SK-N-SH (cell line): ENCODE measurements around the gene SLC8B1.

Experiments
- CHD2 ChIP-seq: fragments of 150-350 bp; IDR thresholded peaks from 2 replicates; pipeline ENCODE4 v1.6.1; 2018; ENCODE audit warnings: low read length; ENCODE audit not compliant: partially characterized antibody
- ELF1 ChIP-seq: IDR thresholded peaks from 2 replicates; pipeline ENCODE4 v1.4.0; 2012
- FOXM1 ChIP-seq: IDR thresholded peaks from 2 replicates; pipeline ENCODE4 v1.4.0; 2012; ENCODE audit warnings: low read depth, mild to moderate bottlenecking
- GABPA ChIP-seq: IDR thresholded peaks from 2 replicates; pipeline ENCODE4 v1.4.0; 2012; ENCODE audit warnings: low read depth, mild to moderate bottlenecking
- MXI1 ChIP-seq: IDR thresholded peaks from 2 replicates; pipeline ENCODE4 v1.6.1; 2012; ENCODE audit warnings: mild to moderate bottlenecking, low read depth, low read length, improper control_type of control experiment
- POLR2AphosphoS5 ChIP-seq: IDR thresholded peaks from 2 replicates; pipeline ENCODE4 v1.6.1; 2012; ENCODE audit warnings: low read depth, low read length
- RXRA ChIP-seq: IDR thresholded peaks from 2 replicates; pipeline ENCODE4 v1.4.0; 2012; ENCODE audit warnings: low read depth, mild to moderate bottlenecking, borderline replicate concordance
- TAF1 ChIP-seq: IDR thresholded peaks from 2 replicates; pipeline ENCODE4 v1.6.1; 2012; ENCODE audit warnings: low read depth, mild to moderate bottlenecking, low read length, moderate library complexity, borderline replicate concordance
- TF ChIP-seq, protein P1 (sequence below): fragments of 200-600 bp; sonication (generic); IDR thresholded peaks from 2 replicates; pipeline ENCODE4 v1.6.1; 2017; ENCODE audit warnings: antibody characterized with exemption, mild to moderate bottlenecking, moderate library complexity

DNA sequence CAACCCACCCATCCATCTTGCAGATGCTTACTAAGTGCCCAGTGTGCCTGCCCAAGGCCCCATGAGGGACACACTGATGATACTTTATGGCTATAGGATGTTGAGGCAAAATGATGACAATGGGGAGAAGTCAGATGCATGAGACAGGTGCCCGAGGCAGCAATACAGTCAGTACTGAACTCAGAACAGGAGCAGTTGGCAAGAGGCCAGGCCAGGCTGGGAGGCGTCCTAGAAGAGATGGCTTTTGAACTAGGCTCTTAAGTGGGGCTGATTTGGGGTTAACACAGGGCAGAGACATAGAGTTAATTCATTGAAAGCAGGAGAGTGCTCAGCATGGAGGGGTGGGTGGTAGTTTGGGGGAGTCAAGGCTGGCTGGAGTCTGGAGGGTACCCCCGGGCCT is 39.1 kb upstream of the SLC8B1 start:
- TF ChIP-seq, protein P1, sequence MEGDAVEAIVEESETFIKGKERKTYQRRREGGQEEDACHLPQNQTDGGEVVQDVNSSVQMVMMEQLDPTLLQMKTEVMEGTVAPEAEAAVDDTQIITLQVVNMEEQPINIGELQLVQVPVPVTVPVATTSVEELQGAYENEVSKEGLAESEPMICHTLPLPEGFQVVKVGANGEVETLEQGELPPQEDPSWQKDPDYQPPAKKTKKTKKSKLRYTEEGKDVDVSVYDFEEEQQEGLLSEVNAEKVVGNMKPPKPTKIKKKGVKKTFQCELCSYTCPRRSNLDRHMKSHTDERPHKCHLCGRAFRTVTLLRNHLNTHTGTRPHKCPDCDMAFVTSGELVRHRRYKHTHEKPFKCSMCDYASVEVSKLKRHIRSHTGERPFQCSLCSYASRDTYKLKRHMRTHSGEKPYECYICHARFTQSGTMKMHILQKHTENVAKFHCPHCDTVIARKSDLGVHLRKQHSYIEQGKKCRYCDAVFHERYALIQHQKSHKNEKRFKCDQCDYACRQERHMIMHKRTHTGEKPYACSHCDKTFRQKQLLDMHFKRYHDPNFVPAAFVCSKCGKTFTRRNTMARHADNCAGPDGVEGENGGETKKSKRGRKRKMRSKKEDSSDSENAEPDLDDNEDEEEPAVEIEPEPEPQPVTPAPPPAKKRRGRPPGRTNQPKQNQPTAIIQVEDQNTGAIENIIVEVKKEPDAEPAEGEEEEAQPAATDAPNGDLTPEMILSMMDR = no peak
- TF ChIP-seq GABPA (no peak), CHD2 (no peak), FOXM1 (no peak), RXRA (no peak), TAF1 (no peak), POLR2AphosphoS5 (no peak), ELF1 (no peak), MXI1 (no peak)
